Calu3 (cell line): ENCODE measurements around the gene MSL1. TPM values are rescaled to one million over a fixed set of nuclear protein-coding genes. Genes with fewer than 3 reads are reported as not detected.

Experiments used
- BruUV-seq: library from RNA; stranded (reverse); fragments of 400-500 nt; replicated peaks from 2 replicates; lab custom pipeline; 2021; lab: Mats Ljungman, UMichigan
- CTCF ChIA-PET: fragments of 300-600 bp; sonication (Branson Sonifier 250); formaldehyde crosslinking; loops from one replicate; lab custom pipeline; 2022; ENCODE audit warnings: antibody characterized with exemption; lab: Charles Lee
- DNase-seq: peaks from one replicate; pipeline ENCODE4 v3.0.0; 2022
- H3K27ac Mint-ChIP-seq: one replicate; pipeline ENCODE4 v1.8.0; 2022; ENCODE audit warnings: mixed read lengths; ENCODE audit not compliant: unreplicated experiment
- H3K27me3 Mint-ChIP-seq: one replicate; pipeline ENCODE4 v1.8.0; 2022; ENCODE audit warnings: mixed read lengths; ENCODE audit not compliant: unreplicated experiment
- H3K36me3 Mint-ChIP-seq: one replicate; pipeline ENCODE4 v1.8.0; 2022; ENCODE audit warnings: mild to moderate bottlenecking, moderate library complexity, mixed read lengths; ENCODE audit not compliant: insufficient read depth, unreplicated experiment
- H3K4me1 Mint-ChIP-seq: one replicate; pipeline ENCODE4 v1.8.0; 2022; ENCODE audit warnings: mild to moderate bottlenecking, low read depth, mixed read lengths; ENCODE audit not compliant: unreplicated experiment
- H3K4me3 Mint-ChIP-seq: one replicate; pipeline ENCODE4 v1.8.0; 2022; ENCODE audit warnings: mild to moderate bottlenecking, low read depth, moderate library complexity, mixed read lengths; ENCODE audit not compliant: unreplicated experiment
- H3K9me3 Mint-ChIP-seq: one replicate; pipeline ENCODE4 v1.8.0; 2022; ENCODE audit warnings: low read depth, mixed read lengths; ENCODE audit not compliant: unreplicated experiment
- intact Hi-C: fragments of 100-400 bp; cut with micrococcal nuclease; formaldehyde crosslinking; loops from one replicate; pipeline ENCODE4 v1.10.0; 2022; ENCODE audit not compliant: unreplicated experiment
- total RNA-seq: library from RNA; stranded (reverse); gene quantifications from 2 replicates; pipeline ENCODE4 v1.2.3, GENCODE V29; 2022
- TF ChIP-seq, protein P1 (sequence below): fragments of 200-600 bp; IDR thresholded peaks from one replicate; pipeline ENCODE4 v1.8.0; 2022; ENCODE audit warnings: antibody characterized with exemption; ENCODE audit not compliant: unreplicated experiment

The MSL1 gene
- total RNA-seq, 1 experiment from 2014 or later: 505 TPM

DNA sequence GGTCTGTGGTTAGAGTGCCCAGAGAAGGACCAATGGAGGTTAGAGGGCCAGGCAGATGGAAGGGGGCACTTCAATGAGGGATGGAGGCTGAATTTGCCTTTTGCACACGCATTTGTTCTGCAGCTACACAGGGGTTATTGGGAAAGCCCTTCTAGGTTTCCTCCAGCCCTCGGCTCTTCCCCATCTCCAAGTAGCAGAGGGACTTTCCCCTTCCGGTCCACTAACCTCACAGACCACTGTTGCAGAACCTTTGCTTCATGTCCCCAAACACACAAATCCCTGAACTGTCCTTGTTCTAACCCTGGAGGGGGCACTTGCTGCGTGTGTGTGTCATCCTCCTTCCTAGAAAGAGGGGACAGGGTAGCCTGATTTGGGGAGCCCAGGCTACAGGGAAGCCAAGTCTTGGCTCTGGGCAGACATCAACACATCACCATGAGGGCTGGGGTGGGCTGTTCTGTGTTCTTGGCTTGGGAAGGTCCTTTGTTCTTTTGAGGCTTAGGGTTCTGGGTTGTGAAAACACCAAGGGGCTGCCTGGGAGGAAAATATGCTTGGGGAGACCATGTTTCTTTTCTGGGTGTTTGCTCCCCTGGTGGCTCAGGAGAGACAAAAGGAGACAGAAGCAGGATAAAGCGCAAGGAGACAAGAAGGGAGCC is 14.1 kb upstream of the MSL1 start:
- peaks cover 93% of the 10 kb centered on the region for H3K4me1 Mint-ChIP-seq
- CTCF ChIA-PET: interaction anchor here (0.6 to 16.6 kb wide), 9 partner anchors 30 to 1036 kb away, joined by 3 to 1006 read pairs (median 3); partner anchors contain the start of genes MED24 and THRA
- no peaks in the 10 kb centered on the region for H3K27me3 Mint-ChIP-seq
- no TSS peak for BruUV-seq
- TF ChIP-seq, protein P1, sequence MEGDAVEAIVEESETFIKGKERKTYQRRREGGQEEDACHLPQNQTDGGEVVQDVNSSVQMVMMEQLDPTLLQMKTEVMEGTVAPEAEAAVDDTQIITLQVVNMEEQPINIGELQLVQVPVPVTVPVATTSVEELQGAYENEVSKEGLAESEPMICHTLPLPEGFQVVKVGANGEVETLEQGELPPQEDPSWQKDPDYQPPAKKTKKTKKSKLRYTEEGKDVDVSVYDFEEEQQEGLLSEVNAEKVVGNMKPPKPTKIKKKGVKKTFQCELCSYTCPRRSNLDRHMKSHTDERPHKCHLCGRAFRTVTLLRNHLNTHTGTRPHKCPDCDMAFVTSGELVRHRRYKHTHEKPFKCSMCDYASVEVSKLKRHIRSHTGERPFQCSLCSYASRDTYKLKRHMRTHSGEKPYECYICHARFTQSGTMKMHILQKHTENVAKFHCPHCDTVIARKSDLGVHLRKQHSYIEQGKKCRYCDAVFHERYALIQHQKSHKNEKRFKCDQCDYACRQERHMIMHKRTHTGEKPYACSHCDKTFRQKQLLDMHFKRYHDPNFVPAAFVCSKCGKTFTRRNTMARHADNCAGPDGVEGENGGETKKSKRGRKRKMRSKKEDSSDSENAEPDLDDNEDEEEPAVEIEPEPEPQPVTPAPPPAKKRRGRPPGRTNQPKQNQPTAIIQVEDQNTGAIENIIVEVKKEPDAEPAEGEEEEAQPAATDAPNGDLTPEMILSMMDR: no peak
- no peaks in the 10 kb centered on the region for H3K9me3 Mint-ChIP-seq
- intact Hi-C loops: no loop called here
- peak overlapping the region; percentile 9 for H3K4me3 Mint-ChIP-seq
- peaks cover 28% of the 10 kb centered on the region for H3K36me3 Mint-ChIP-seq
- no peak for DNase-seq
- peak overlapping the region; percentile 13 for H3K27ac Mint-ChIP-seq

DNA sequence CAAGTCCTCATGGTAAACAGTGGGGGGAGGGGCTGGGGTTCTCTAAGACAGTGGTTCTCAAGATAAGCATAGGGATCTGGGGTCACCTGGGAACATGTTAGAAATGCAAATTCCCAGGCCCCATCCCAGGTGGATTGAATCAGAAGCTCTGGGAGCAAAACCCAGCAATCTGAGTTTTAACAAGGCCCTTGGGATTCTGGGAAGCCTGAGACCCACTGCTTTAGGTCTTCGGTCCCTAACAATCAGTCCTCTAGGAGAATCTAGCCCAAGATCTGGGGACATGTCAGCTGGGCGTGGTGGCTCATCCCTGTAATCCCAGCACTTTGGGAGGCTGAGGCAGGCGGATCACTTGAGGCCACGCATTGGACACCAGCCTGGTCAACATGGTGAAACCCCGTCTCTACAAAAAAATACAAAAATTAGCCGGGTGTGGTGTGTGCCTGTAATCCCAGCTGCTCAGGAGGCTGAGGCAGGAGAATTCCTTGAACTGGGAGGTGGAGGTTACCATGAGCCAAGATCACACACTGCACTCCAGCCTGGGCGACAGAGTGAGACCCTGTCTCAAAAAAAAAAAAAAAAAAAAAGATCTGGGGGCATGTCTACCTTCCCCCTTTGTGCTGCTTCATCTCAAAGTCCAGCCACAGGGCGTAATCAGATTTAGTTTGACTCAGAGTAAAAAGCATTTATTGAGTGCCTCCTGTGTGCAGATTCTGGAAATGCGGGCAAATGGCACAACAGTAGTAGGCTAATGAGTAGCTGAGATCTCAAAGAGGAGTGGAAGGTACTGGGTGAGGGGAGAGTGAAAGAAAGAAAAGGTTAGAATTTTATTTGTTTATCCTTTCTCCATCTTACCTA is 12.6 kb upstream of the MSL1 start:
- no peak overlapping the region for H3K27ac Mint-ChIP-seq
- H3K4me1 Mint-ChIP-seq: peaks cover 92% of the 10 kb centered on the region
- CTCF ChIA-PET: interaction anchor here (0.6 to 10.1 kb wide), 24 partner anchors 8 to 491 kb away, joined by 3 to 674 read pairs (median 5); partner anchors contain the start of genes CASC3, CSF3, MED24 and MSL1
- TF ChIP-seq, protein P1: no peak
- no peaks in the 10 kb centered on the region for H3K27me3 Mint-ChIP-seq
- H3K9me3 Mint-ChIP-seq: no peaks in the 10 kb centered on the region
- intact Hi-C loops: no loop called here
- no peak for DNase-seq
- H3K36me3 Mint-ChIP-seq: peaks cover 40% of the 10 kb centered on the region
- no TSS peak for BruUV-seq
- H3K4me3 Mint-ChIP-seq: no peak overlapping the region

DNA sequence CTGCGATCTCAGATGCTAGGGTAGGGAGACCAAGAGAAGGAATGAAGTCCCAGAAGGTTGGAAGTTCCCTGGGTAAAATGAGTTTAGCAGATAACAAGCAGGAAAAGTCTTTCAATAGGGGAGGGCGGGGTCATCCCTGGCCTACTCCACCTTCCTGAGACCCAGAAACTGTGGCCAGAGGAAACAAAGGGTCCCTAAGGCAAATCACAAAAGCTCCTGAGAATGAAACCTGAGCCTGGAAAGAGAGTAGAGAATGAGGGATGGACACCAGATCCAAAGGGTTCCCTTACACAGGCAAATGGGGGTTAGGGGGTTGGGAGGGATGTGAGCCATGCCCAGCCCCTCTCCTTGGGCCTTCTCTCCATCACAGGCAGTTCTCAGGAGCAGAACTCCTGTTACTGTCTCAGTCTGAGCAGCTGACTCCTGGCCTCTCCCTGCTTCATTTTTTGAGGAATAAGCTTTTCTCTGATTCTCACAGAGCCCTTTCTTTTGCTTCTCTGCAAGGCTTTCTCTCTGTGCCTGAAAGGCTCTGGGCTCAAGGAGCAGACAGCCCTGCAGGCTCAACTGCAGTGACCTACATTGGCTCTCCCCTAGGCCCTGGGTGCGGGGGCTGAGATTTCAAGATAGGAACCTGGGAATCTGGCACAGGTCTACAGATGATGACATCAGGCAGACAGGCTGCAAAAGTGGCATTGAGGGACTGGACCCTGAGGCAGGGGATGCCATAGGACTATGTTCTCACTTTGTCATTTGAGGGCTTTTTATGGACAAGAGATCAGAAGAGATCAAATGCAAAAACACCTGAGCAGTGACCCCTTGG is 11.5 kb upstream of the MSL1 start:
- TF ChIP-seq, protein P1: no peak
- H3K4me3 Mint-ChIP-seq: no peak overlapping the region
- intact Hi-C loops: loop anchor here (10.0 kb wide), 1 partner anchor 475 kb away; the partner anchor contains the start of gene STARD3
- peaks cover 82% of the 10 kb centered on the region for H3K4me1 Mint-ChIP-seq
- H3K9me3 Mint-ChIP-seq: no peaks in the 10 kb centered on the region
- H3K36me3 Mint-ChIP-seq: peaks cover 40% of the 10 kb centered on the region
- no peak overlapping the region for H3K27ac Mint-ChIP-seq
- no peaks in the 10 kb centered on the region for H3K27me3 Mint-ChIP-seq
- CTCF ChIA-PET: interaction anchor here (0.7 to 10.1 kb wide), 38 partner anchors 9 to 910 kb away, joined by 3 to 674 read pairs (median 16); partner anchors contain the start of genes CASC3, CDC6, CSF3 and MED24
- BruUV-seq: no TSS peak
- no peak for DNase-seq
